HEK293T (cell line): ENCODE results near the gene SPA17.

ENCODE experiments used
- CTCF ChIA-PET: fragments of 350-600 bp; formaldehyde crosslinking; extraction: SDS; loops from one replicate; lab custom pipeline; 2021; ENCODE audit warnings: antibody characterized with exemption, inconsistent platforms; lab: Yijun Ruan, JAX
- POLR2A ChIA-PET: fragments of 350-600 bp; formaldehyde crosslinking; extraction: SDS; loops from one replicate; lab custom pipeline; 2020; ENCODE audit warnings: antibody characterized with exemption, inconsistent platforms; lab: Yijun Ruan, JAX
- DNase-seq: peaks from one replicate; pipeline ENCODE4 v3.0.0; 2012; ENCODE audit warnings: mixed read lengths; ENCODE audit errors: extremely low spot score
- ARNT ChIP-seq: fragments of 450-650 bp; IDR thresholded peaks from 2 replicates; pipeline ENCODE4 v1.6.1; 2017; ENCODE audit warnings: mild to moderate bottlenecking
- BHLHE40 ChIP-seq: fragments of 450-650 bp; IDR thresholded peaks from 2 replicates; pipeline ENCODE4 v1.6.1; 2016; ENCODE audit warnings: mild to moderate bottlenecking, moderate library complexity, borderline replicate concordance
- CTBP1 ChIP-seq: fragments of 450-650 bp; IDR thresholded peaks from 2 replicates; pipeline ENCODE4 v1.6.1; 2016; ENCODE audit warnings: borderline replicate concordance
- ELF4 ChIP-seq: fragments of 450-650 bp; IDR thresholded peaks from 2 replicates; pipeline ENCODE4 v1.6.1; 2017; ENCODE audit warnings: antibody characterized with exemption
- FOXA1 ChIP-seq: fragments of 450-650 bp; IDR thresholded peaks from 2 replicates; pipeline ENCODE4 v1.6.1; 2016; ENCODE audit warnings: mild to moderate bottlenecking
- FOXK2 ChIP-seq: fragments of 450-650 bp; IDR thresholded peaks from 2 replicates; pipeline ENCODE4 v1.6.1; 2016; ENCODE audit warnings: mild to moderate bottlenecking
- FOXM1 ChIP-seq: fragments of 450-650 bp; IDR thresholded peaks from 2 replicates; pipeline ENCODE4 v1.6.1; 2017; ENCODE audit warnings: mild to moderate bottlenecking, borderline replicate concordance
- HDGF ChIP-seq: fragments of 450-650 bp; IDR thresholded peaks from 2 replicates; pipeline ENCODE4 v1.6.1; 2017; ENCODE audit warnings: antibody characterized with exemption, borderline replicate concordance
- L3MBTL2 ChIP-seq: fragments of 450-650 bp; conservative IDR thresholded peaks from 2 replicates; pipeline ENCODE4 v1.6.1; 2016; ENCODE audit warnings: mild to moderate bottlenecking
- LEF1 ChIP-seq: fragments of 450-650 bp; IDR thresholded peaks from 2 replicates; pipeline ENCODE4 v1.6.1; 2017; ENCODE audit warnings: mild to moderate bottlenecking, borderline replicate concordance
- NFRKB ChIP-seq: fragments of 450-650 bp; IDR thresholded peaks from 2 replicates; pipeline ENCODE4 v1.6.1; 2016; ENCODE audit warnings: mild to moderate bottlenecking, moderate library complexity
- PKNOX1 ChIP-seq: fragments of 450-650 bp; IDR thresholded peaks from 2 replicates; pipeline ENCODE4 v1.6.1; 2016
- SP1 ChIP-seq: fragments of 450-650 bp; IDR thresholded peaks from 2 replicates; pipeline ENCODE4 v1.6.1; 2017
- SUZ12 ChIP-seq: fragments of 450-650 bp; IDR thresholded peaks from 2 replicates; pipeline ENCODE4 v1.6.1; 2016; ENCODE audit warnings: mild to moderate bottlenecking
- ZNF384 ChIP-seq: fragments of 450-650 bp; IDR thresholded peaks from 2 replicates; pipeline ENCODE4 v1.6.1; 2016

Gene SPA17

GRCh38 chr11:124728134-124728533 lies 54.4 kb downstream of the SPA17 start:
- POLR2A ChIA-PET, result interaction anchor here (1.6 kb wide), 1 partner anchor 148 kb away, joined by 3 read pairs; no protein-coding TSS in a partner anchor
- DNase-seq, result no peak
- TF ChIP-seq NFRKB, result no peak
- no peak for TF ChIP-seq HDGF
- TF ChIP-seq PKNOX1, result no peak
- TF ChIP-seq FOXK2, result no peak
- no peak for TF ChIP-seq SUZ12
- TF ChIP-seq SP1, result no peak
- TF ChIP-seq FOXM1, result no peak
- TF ChIP-seq BHLHE40, result no peak
- no peak for TF ChIP-seq ZNF384
- no peak for TF ChIP-seq FOXA1
- TF ChIP-seq ELF4, result no peak
- CTCF ChIA-PET, result no interaction called here

- POLR2A ChIA-PET, result no interaction called here
- no peak for DNase-seq
- TF ChIP-seq BHLHE40, result no peak
- no peak for TF ChIP-seq SP1
- TF ChIP-seq ZNF384, result no peak
- no peak for TF ChIP-seq FOXK2
- no peak for TF ChIP-seq PKNOX1
- TF ChIP-seq FOXA1, result no peak
- no peak for TF ChIP-seq FOXM1
- TF ChIP-seq ARNT, result no peak
- no peak for TF ChIP-seq NFRKB
- CTCF ChIA-PET, result no interaction called here
Observed at GRCh38 chr11:124729571-124729970, 55.9 kb downstream of the SPA17 start.

GRCh38 chr11:124732230-124732629 lies 58.5 kb downstream of the SPA17 start:
- TF ChIP-seq HDGF (no peak), FOXK2 (no peak), BHLHE40 (no peak), SP1 (no peak), LEF1 (no peak), NFRKB (no peak), ELF4 (no peak), CTBP1 (no peak), FOXM1 (no peak), ZNF384 (no peak), PKNOX1 (no peak), L3MBTL2 (no peak), SUZ12 (no peak)
- ChIA-PET CTCF (no interaction called here), POLR2A (no interaction called here)
- no peak for DNase-seq

GRCh38 chr11:124736736-124737135 lies 63.0 kb downstream of the SPA17 start:
- TF ChIP-seq ELF4, result no peak
- TF ChIP-seq FOXM1, result no peak
- no peak for TF ChIP-seq SUZ12
- TF ChIP-seq HDGF, result no peak

GRCh38 chr11:124737638-124738305 lies 64.1 kb downstream of the SPA17 start:
- DNase-seq, result no peak
- TF ChIP-seq ELF4, result no peak
- CTCF ChIA-PET, result no interaction called here
- POLR2A ChIA-PET, result interaction anchor here (1.0 to 1.2 kb wide), 2 partner anchors 25 to 65 kb away, joined by 3 to 5 read pairs; partner anchors contain the start of genes ESAM and SIAE

More at GRCh38 chr11:124736736-124737135, 63.0 kb downstream of the SPA17 start:
- ChIA-PET POLR2A (no interaction called here), CTCF (no interaction called here)
- DNase-seq, result no peak

- TF ChIP-seq L3MBTL2 (no peak), ELF4 (no peak), PKNOX1 (peak; percentile 81)
- ChIA-PET CTCF (interaction anchor here (1.0 kb wide), 2 partner anchors 24 to 138 kb away, joined by 3 read pairs; no protein-coding TSS in a partner anchor), POLR2A (interaction anchor here (1.0 to 1.9 kb wide), 9 partner anchors 10 to 138 kb away, joined by 3 to 7 read pairs (median 5); partner anchors contain the start of genes ESAM, SIAE and SPA17)
- no peak for DNase-seq
Observed at GRCh38 chr11:124738713-124739478, 65.2 kb downstream of the SPA17 start.
